ENCODE measurements around the gene LPAR3. TPM values are rescaled to one million over a fixed set of nuclear protein-coding genes. Genes with fewer than 3 reads are reported as not detected.

The LPAR3 gene
- total and polyA plus RNA-seq, 2 of the 4 experiments (the other 2 are of a cell fraction): 0.09 to 0.18 TPM

DNA sequence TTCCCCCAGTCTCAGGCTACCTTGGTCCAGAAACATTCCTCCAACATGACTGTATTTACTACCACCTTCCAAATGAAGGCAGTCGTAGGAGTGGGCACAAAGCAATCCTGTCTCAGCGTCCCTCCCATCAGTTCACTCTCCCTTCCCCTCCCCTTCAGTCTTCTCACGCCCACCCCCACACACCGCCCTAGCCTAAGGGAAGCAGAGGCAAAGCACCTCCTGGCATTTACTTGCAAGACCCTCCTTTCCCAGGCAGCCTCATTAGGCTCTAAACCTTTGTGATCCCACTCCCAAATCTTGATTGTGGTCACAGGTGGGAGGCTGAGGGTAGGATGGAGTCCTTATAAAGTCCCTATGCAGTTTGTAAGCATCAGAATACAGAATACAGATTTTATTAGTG, 23.9 kb upstream of the LPAR3 start:
- Histone ChIP-seq H3K9me1 (ENCODE audit: insufficient read depth, low read length) (no peaks in the 10 kb centered on the region; the same call in 1 of the 2 replicates), H3K27me3 (ENCODE audit: control insufficient read depth, insufficient read depth, low read length) (peaks cover 32% of the 10 kb centered on the region), H2BK120ac (ENCODE audit: low read depth, low read length) (no peak overlapping the region), H3K56ac (ENCODE audit: extremely low read depth, insufficient read depth, low read length) (no peak overlapping the region), H4K20me1 (ENCODE audit: insufficient read depth, low read length) (no peaks in the 10 kb centered on the region), H3K18ac (ENCODE audit: low read depth, low read length) (no peak overlapping the region), H4K8ac (ENCODE audit: low read depth in 2 of 2, low read length in 2 of 2) (no peak overlapping the region), H2BK15ac (ENCODE audit: low read depth, low read length) (no peak overlapping the region), H3K36me3 (ENCODE audit: control insufficient read depth, insufficient read depth, low read length) (no peaks in the 10 kb centered on the region), H3K79me1 (ENCODE audit: low read depth in 1 of 2, low read length in 2 of 2) (no peaks in the 10 kb centered on the region), H2BK5ac (ENCODE audit: low read depth, low read length, poor library complexity, severe bottlenecking) (no peak overlapping the region), H4K91ac (ENCODE audit: insufficient read depth, low read depth, low read length) (no peak overlapping the region), H3K14ac (replicated peaks; ENCODE audit: low read depth, low read length) (no peak overlapping the region), H2BK20ac (ENCODE audit: low read depth, low read length) (no peak overlapping the region), H4K5ac (ENCODE audit: low read depth, low read length) (no peak overlapping the region), H3K4me3 (ENCODE audit: insufficient read depth, low read depth, low read length) (no peak overlapping the region), H3K23ac (ENCODE audit: low read depth, low read length) (no peak overlapping the region), H3K27ac (ENCODE audit: insufficient read depth, low read length) (no peak overlapping the region), H2AK5ac (ENCODE audit: low read depth, low read length) (no peak overlapping the region), H3K4me1 (ENCODE audit: control insufficient read depth, insufficient read depth, low read length) (no peaks in the 10 kb centered on the region), H3K4ac (ENCODE audit: low read depth, low read length) (no peak overlapping the region), H2AFZ (replicated peaks; ENCODE audit: low read length, poor library complexity) (peak overlapping the region; percentile 6), H2AK9ac (replicated peaks; ENCODE audit: low read depth, low read length, poor library complexity) (no peak overlapping the region), H3K9ac (ENCODE audit: low read depth, low read length) (no peak overlapping the region), H3K4me2 (ENCODE audit: low read depth, low read length) (no peak overlapping the region), H3K9me3 (ENCODE audit: control insufficient read depth, insufficient read depth, low read length) (no peaks in the 10 kb centered on the region)
- ChIA-PET CTCF (no interaction called here), POLR2A (ENCODE audit: unreplicated experiment) (no interaction called here)
- no peak for DNase-seq
- in situ Hi-C loops (cut with MboI; ENCODE audit: low sequenced_read_pairs) (no loop called here), dilution Hi-C loops (cut with HindIII; ENCODE audit: low sequenced_read_pairs, unreplicated experiment) (no loop called here), intact Hi-C loops (cut with micrococcal nuclease) (no loop called here)
- TF ChIP-seq RFX5 (IDR thresholded peaks at IDR 0.05; ENCODE audit: low read depth, low read length): no peak
- TF ChIP-seq BHLHE40 (IDR thresholded peaks at IDR 0.05; ENCODE audit: low read depth, low read length): no peak
- no peak for TF ChIP-seq CHD1 (IDR thresholded peaks at IDR 0.05; ENCODE audit: low read depth, low read length)
- no peak for TF ChIP-seq NFE2L2 (IDR thresholded peaks at IDR 0.05; ENCODE audit: low read depth, low read length)
- no peak for TF ChIP-seq SMC3 (IDR thresholded peaks at IDR 0.05; ENCODE audit: low read depth, low read length)
- no peak for TF ChIP-seq RCOR1 (IDR thresholded peaks at IDR 0.05; ENCODE audit: insufficient replicate concordance, low read length)
- no peak for TF ChIP-seq POLR2A (IDR thresholded peaks at IDR 0.05; ENCODE audit: low read depth, low read length)
- TF ChIP-seq MAZ (IDR thresholded peaks at IDR 0.05; ENCODE audit: borderline replicate concordance, low read depth, low read length): no peak
- TF ChIP-seq MAFK (IDR thresholded peaks at IDR 0.05; ENCODE audit: low read depth, low read length): no peak
- TF ChIP-seq ELK1 (IDR thresholded peaks at IDR 0.05; ENCODE audit: borderline replicate concordance, low read depth, low read length): no peak
- TF ChIP-seq CEBPB (IDR thresholded peaks at IDR 0.05; ENCODE audit: low read depth, low read length): no peak
- no peak for TF ChIP-seq MXI1 (IDR thresholded peaks at IDR 0.05; ENCODE audit: borderline replicate concordance, low read depth, low read length)
- BruUV-seq (replicated peaks): no TSS peak
- WGBS, 2 experiments (ENCODE audit: extremely low coverage in 2 of 2, insufficient read length in 1 of 2): no CpG with 5 or more reads among the region's 4 CpGs
- no peak for ATAC-seq (ENCODE audit: low read depth)

All from IMR-90 (cell line).